HepG2 (cell line): ENCODE results near the gene TLN1. TPM values are rescaled to one million over a fixed set of nuclear protein-coding genes. Genes with fewer than 3 reads are reported as not detected.

Experiments
- CEBPB ChIP-seq: IDR thresholded peaks from 2 replicates; pipeline ENCODE4 v1.6.1; 2011; ENCODE audit warnings: low read depth, low read length, improper control_type of control experiment, borderline replicate concordance
- CREB1 ChIP-seq, 2 experiments: fragments of 450-650 bp in 1 of 2; IDR thresholded peaks; 2 replicates each; pipeline ENCODE4 v1.6.1; 2016 to 2017; ENCODE audit warnings: control low read depth in 1 of 2, mild to moderate bottlenecking in 1 of 2, missing compliant biosample characterization in 1 of 2, missing genetic modification characterization in 1 of 2
- GPN1 ChIP-seq: sonication (generic); formaldehyde crosslinking; IDR thresholded peaks from 2 replicates; pipeline ENCODE4 v1.5.1; 2020; ENCODE audit warnings: missing genetic modification reagents, borderline replicate concordance
- HMG20A ChIP-seq: IDR thresholded peaks from 2 replicates; pipeline ENCODE4 v1.6.1; 2016; ENCODE audit warnings: borderline replicate concordance
- MED8 ChIP-seq: sonication (generic); formaldehyde crosslinking; IDR thresholded peaks from 2 replicates; pipeline ENCODE4 v1.8.1; 2023; ENCODE audit warnings: mild to moderate bottlenecking, missing genetic modification reagents; ENCODE audit not compliant: insufficient replicate concordance
- MEIS2 ChIP-seq: sonication (generic); formaldehyde crosslinking; IDR thresholded peaks from 2 replicates; pipeline ENCODE4 v1.9.0; 2021; ENCODE audit warnings: mild to moderate bottlenecking, missing genetic modification reagents
- POLR2A ChIP-seq, 2 experiments: IDR thresholded peaks; 2 replicates each; pipeline ENCODE4 v1.6.1; 2011; ENCODE audit warnings: low read depth in 2 of 2, low read length in 2 of 2, mild to moderate bottlenecking in 1 of 2, moderate library complexity in 1 of 2; ENCODE audit not compliant: insufficient read depth in 1 of 2
- RAD21 ChIP-seq: fragments of 450-650 bp; formaldehyde crosslinking; IDR thresholded peaks from 2 replicates; pipeline ENCODE4 v1.5.0; 2020; ENCODE audit warnings: mild to moderate bottlenecking
- SMYD3 ChIP-seq: sonication (generic); formaldehyde crosslinking; IDR thresholded peaks from 2 replicates; pipeline ENCODE4 v1.8.1; 2023; ENCODE audit warnings: mild to moderate bottlenecking, missing genetic modification reagents
- XRCC5 ChIP-seq: fragments of 200-400 bp; formaldehyde crosslinking; optimal IDR thresholded peaks from 2 replicates; pipeline ENCODE3; 2017; ENCODE audit warnings: mild to moderate bottlenecking, low read length
- ZFP37 ChIP-seq: sonication (generic); formaldehyde crosslinking; IDR thresholded peaks from 2 replicates; pipeline ENCODE4 v1.4.0; 2020; ENCODE audit warnings: missing genetic modification reagents, borderline replicate concordance
- ZFY ChIP-seq: sonication (generic); formaldehyde crosslinking; IDR thresholded peaks from 2 replicates; pipeline ENCODE4 v1.4.0; 2020; ENCODE audit warnings: missing genetic modification reagents
- ZNF276 ChIP-seq: sonication (generic); formaldehyde crosslinking; IDR thresholded peaks from 2 replicates; pipeline ENCODE4 v1.4.0; 2020; ENCODE audit warnings: mild to moderate bottlenecking, low read depth, missing genetic modification reagents
- ZNF33B ChIP-seq: sonication (generic); formaldehyde crosslinking; IDR thresholded peaks from 2 replicates; pipeline ENCODE4 v1.5.1; 2020; ENCODE audit warnings: mild to moderate bottlenecking, missing genetic modification reagents
- ZNF382 ChIP-seq: sonication (generic); formaldehyde crosslinking; IDR thresholded peaks from 2 replicates; pipeline ENCODE4 v1.5.0; 2020; ENCODE audit warnings: missing genetic modification reagents, mild to moderate bottlenecking, borderline replicate concordance
- ZNF460 ChIP-seq: sonication (generic); formaldehyde crosslinking; IDR thresholded peaks from 2 replicates; pipeline ENCODE4 v1.5.1; 2020; ENCODE audit warnings: missing genetic modification reagents, mild to moderate bottlenecking, borderline replicate concordance
- polyA plus RNA-seq, 8 experiments: library from polyadenylated mRNA; depleted of rRNA in 3 of 8; stranded (reverse) in 7 of 8; unstranded in 1 of 8; fragments of >200 nt; fragmentation: Illumina TruSeq in 4 of 8; extraction: Trizol in 4 of 8; gene quantifications; 2 replicates each; pipeline versions ENCODE4 v1.2.1 to v1.2.3, GENCODE V29; 2011 to 2016; ENCODE audit warnings: low read depth in 4 of 8, missing spikeins in 1 of 8, mixed read lengths in 1 of 8; ENCODE audit not compliant: insufficient read depth in 1 of 8
- total RNA-seq, 5 experiments: library from RNA; depleted of rRNA; stranded (reverse); fragments of >200 nt; fragmentation: Illumina TruSeq; extraction: Trizol; gene quantifications; 2 replicates each; pipeline ENCODE4 v1.2.3, GENCODE V29; 2016; ENCODE audit warnings: low read depth in 1 of 5
- TF ChIP-seq, protein P1 (sequence below): sonication (generic); formaldehyde crosslinking; IDR thresholded peaks from 2 replicates; pipeline ENCODE4 v1.5.0; 2020; ENCODE audit warnings: mild to moderate bottlenecking, missing genetic modification reagents
- TF ChIP-seq, protein P2 (sequence below): sonication (generic); formaldehyde crosslinking; IDR thresholded peaks from 2 replicates; pipeline ENCODE4 v1.4.0; 2020; ENCODE audit warnings: missing genetic modification reagents, mild to moderate bottlenecking, borderline replicate concordance

The TLN1 gene
- total and polyA plus RNA-seq, 2 of the 13 experiments (the other 11 are each of a cell fraction or from before 2014, with no cell fraction given), result 35.2 to 51.8 TPM

- no peak for TF ChIP-seq ZNF276 (CRISPR knock-in tag)
- TF ChIP-seq MEIS2 (CRISPR knock-in tag), result no peak
- TF ChIP-seq GPN1 (CRISPR knock-in tag), result no peak
- TF ChIP-seq RAD21 (CRISPR knock-in tag), result 0 out of 2 replicates have a peak, but pooled peaks have one; percentile 28
- no peak for TF ChIP-seq CEBPB
- TF ChIP-seq ZNF382, result no peak
- TF ChIP-seq XRCC5, result peak; percentile 41
- no peak for TF ChIP-seq ZFP37 (CRISPR knock-in tag)
- no peak for TF ChIP-seq ZNF33B (CRISPR knock-in tag)
- TF ChIP-seq, protein P1, sequence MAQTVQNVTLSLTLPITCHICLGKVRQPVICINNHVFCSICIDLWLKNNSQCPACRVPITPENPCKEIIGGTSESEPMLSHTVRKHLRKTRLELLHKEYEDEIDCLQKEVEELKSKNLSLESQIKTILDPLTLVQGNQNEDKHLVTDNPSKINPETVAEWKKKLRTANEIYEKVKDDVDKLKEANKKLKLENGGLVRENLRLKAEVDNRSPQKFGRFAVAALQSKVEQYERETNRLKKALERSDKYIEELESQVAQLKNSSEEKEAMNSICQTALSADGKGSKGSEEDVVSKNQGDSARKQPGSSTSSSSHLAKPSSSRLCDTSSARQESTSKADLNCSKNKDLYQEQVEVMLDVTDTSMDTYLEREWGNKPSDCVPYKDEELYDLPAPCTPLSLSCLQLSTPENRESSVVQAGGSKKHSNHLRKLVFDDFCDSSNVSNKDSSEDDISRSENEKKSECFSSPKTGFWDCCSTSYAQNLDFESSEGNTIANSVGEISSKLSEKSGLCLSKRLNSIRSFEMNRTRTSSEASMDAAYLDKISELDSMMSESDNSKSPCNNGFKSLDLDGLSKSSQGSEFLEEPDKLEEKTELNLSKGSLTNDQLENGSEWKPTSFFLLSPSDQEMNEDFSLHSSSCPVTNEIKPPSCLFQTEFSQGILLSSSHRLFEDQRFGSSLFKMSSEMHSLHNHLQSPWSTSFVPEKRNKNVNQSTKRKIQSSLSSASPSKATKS (CRISPR knock-in tag), result no peak
- no peak for TF ChIP-seq SMYD3
- no peak for TF ChIP-seq POLR2A (IDR thresholded peaks at IDR 0.05; ENCODE audit: insufficient read depth in 1 of 2, low read depth in 2 of 2, low read length in 2 of 2)
- TF ChIP-seq HMG20A (CRISPR knock-in tag), result no peak
- TF ChIP-seq CREB1 (IDR thresholded peaks at IDR 0.05), result 0 out of 2 replicates have a peak, but pooled peaks have one; percentile 2
- no peak for TF ChIP-seq CREB1 (CRISPR knock-in tag; IDR thresholded peaks at IDR 0.05)
- no peak for TF ChIP-seq ZNF460 (CRISPR knock-in tag)
- no peak for TF ChIP-seq MED8 (CRISPR knock-in tag)
- TF ChIP-seq, protein P2, sequence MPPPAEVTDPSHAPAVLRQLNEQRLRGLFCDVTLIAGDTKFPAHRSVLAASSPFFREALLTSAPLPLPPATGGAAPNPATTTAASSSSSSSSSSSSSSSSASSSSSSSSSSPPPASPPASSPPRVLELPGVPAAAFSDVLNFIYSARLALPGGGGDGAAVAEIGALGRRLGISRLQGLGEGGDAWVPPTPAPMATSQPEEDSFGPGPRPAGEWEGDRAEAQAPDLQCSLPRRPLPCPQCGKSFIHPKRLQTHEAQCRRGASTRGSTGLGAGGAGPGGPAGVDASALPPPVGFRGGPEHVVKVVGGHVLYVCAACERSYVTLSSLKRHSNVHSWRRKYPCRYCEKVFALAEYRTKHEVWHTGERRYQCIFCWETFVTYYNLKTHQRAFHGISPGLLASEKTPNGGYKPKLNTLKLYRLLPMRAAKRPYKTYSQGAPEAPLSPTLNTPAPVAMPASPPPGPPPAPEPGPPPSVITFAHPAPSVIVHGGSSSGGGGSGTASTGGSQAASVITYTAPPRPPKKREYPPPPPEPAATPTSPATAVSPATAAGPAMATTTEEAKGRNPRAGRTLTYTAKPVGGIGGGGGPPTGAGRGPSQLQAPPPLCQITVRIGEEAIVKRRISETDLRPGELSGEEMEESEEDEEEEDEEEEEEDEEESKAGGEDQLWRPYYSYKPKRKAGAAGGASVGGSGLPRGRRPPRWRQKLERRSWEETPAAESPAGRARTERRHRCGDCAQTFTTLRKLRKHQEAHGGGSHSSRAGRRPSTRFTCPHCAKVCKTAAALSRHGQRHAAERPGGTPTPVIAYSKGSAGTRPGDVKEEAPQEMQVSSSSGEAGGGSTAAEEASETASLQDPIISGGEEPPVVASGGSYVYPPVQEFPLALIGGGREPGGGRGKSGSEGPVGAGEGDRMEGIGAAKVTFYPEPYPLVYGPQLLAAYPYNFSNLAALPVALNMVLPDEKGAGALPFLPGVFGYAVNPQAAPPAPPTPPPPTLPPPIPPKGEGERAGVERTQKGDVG (CRISPR knock-in tag), result no peak
- no peak for TF ChIP-seq ZFY (CRISPR knock-in tag)
These were observed 2.1 kb downstream of the TLN1 start (continued) for GRCh38 chr9:35729700-35730485.
